GM06990 (cell line): ENCODE data around the gene PLA2G4F.

Experiments used
- DNase-seq: peaks from one replicate; pipeline ENCODE4 v3.0.0-alpha.2; 2011; ENCODE audit not compliant: insufficient read length; ENCODE audit errors: extremely low read depth
- H3K27me3 ChIP-seq: replicated peaks from 2 replicates; pipeline ENCODE4 v1.6.0; 2011; ENCODE audit warnings: low read length; ENCODE audit not compliant: control insufficient read depth, insufficient read depth
- H3K36me3 ChIP-seq: 2 replicates; pipeline ENCODE4 v1.5.1; 2011; ENCODE audit warnings: low read length; ENCODE audit not compliant: control insufficient read depth, insufficient read depth
- H3K4me3 ChIP-seq: replicated peaks from 2 replicates; pipeline ENCODE4 v1.5.1; 2011; ENCODE audit warnings: low read depth, mild to moderate bottlenecking, control low read depth, low read length
- TF ChIP-seq, protein P1 (sequence below): IDR thresholded peaks from 2 replicates; pipeline ENCODE4 v1.5.1; 2011; ENCODE audit warnings: low read length, control low read depth, mild to moderate bottlenecking, inconsistent platforms; ENCODE audit not compliant: insufficient read depth, poor library complexity, severe bottlenecking

The PLA2G4F gene

DNA sequence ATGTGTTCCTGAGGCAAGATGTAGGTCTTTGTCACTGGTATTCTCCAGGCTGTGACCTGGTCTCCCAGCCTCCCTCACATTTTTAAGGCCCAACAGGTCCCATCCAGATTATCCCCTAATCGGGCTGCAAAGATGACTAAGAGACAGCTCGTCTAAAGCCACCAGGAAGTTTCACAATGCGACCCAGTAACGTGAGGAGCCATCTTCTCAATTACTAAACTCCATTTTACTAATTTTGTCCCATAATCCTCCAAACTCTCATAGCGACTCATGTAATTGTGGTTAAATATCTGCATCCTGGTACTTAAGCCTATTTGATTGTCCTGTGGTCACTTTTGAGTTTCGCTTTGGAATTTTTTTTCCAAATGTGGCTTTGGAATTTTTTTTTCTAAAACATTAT, 8.7 kb upstream of the PLA2G4F start:
- DNase-seq = no peak
- TF ChIP-seq, protein P1, sequence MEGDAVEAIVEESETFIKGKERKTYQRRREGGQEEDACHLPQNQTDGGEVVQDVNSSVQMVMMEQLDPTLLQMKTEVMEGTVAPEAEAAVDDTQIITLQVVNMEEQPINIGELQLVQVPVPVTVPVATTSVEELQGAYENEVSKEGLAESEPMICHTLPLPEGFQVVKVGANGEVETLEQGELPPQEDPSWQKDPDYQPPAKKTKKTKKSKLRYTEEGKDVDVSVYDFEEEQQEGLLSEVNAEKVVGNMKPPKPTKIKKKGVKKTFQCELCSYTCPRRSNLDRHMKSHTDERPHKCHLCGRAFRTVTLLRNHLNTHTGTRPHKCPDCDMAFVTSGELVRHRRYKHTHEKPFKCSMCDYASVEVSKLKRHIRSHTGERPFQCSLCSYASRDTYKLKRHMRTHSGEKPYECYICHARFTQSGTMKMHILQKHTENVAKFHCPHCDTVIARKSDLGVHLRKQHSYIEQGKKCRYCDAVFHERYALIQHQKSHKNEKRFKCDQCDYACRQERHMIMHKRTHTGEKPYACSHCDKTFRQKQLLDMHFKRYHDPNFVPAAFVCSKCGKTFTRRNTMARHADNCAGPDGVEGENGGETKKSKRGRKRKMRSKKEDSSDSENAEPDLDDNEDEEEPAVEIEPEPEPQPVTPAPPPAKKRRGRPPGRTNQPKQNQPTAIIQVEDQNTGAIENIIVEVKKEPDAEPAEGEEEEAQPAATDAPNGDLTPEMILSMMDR = no peak
- peaks cover 49% of the 10 kb centered on the region for H3K36me3 ChIP-seq

DNA sequence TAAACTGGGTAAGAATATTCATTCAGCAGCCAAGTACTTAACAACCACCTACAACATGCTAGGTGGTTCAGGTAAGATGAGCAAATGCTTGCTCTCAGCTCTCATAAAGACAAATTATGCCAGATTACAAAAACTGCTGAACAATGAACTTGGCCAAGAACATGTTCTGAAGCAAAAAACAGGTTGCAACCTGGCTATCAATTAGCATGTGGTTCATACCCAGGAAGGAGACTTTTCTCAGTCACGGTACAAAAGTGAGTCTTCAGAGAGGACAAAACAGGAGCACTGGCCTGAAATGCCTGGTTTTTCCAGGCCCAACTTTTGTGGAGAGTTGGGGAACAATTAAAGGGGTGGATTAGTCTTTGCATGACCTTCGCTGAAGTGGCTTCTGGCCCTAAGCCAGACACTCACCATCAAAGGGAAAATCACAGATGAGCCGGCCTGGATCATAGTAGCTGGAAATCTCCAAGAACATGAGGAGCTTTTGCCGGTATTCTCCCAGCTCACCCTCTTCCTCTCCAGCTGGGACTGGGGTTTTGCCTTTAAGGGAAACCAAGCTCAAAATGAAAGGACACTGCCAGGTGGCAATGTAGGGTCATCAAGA, 7.6 kb upstream of the PLA2G4F start:
- TF ChIP-seq, protein P1 = no peak
- peaks cover 50% of the 10 kb centered on the region for H3K36me3 ChIP-seq
- no peak for DNase-seq

More for the DNA sequence above, 8.7 kb upstream of the PLA2G4F start:
- no peaks in the 10 kb centered on the region for H3K27me3 ChIP-seq
- H3K4me3 ChIP-seq = no peak overlapping the region

DNA sequence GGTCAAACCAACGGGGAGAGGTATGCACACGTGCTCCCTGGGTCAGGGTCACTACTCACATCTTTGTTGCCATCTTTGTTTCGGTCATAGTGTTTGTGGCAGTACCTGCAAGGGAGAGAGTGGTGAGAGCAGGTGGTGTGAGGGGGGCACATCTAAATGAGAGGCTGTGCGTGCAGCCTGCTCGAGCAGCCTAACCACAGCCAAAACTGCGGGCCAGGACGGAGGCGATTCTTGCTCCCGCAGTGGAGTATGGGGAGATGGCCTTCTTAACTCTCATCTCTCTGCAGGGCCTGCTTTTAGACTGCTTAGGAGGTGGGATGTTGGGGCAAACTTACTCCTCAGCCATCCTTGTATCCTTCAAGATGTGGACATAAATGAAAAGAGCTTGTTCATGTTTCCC, 6.9 kb upstream of the PLA2G4F start:
- TF ChIP-seq, protein P1 = no peak
- no peak for DNase-seq
- Histone ChIP-seq H3K4me3 (no peak overlapping the region), H3K27me3 (no peaks in the 10 kb centered on the region), H3K36me3 (peaks cover 52% of the 10 kb centered on the region)

More for the DNA sequence above, 7.6 kb upstream of the PLA2G4F start:
- Histone ChIP-seq H3K27me3 (no peaks in the 10 kb centered on the region), H3K4me3 (no peak overlapping the region)

DNA sequence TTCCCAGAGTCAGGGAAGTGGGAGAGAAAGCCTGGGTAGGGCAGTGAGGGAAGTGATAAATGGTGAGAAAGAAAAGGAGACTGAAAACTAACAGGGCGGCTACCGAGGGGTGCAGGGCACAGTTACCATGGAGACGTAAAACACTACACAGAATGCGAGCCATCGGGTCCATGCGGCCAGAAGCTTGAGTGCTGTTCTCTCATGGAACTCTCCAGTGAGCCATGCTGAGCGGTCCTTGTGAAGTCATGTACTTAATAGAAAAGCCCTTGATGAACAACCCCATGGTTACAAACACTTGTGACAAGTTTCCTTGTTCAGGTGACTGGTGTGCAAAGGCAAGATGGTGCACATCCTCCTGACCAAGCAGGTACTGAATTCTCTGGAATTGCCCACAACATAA, 3.7 kb upstream of the PLA2G4F start:
- TF ChIP-seq, protein P1 = no peak
- no peak for DNase-seq
- no peak overlapping the region for H3K4me3 ChIP-seq
- H3K27me3 ChIP-seq = no peaks in the 10 kb centered on the region
- peaks cover 37% of the 10 kb centered on the region for H3K36me3 ChIP-seq

DNA sequence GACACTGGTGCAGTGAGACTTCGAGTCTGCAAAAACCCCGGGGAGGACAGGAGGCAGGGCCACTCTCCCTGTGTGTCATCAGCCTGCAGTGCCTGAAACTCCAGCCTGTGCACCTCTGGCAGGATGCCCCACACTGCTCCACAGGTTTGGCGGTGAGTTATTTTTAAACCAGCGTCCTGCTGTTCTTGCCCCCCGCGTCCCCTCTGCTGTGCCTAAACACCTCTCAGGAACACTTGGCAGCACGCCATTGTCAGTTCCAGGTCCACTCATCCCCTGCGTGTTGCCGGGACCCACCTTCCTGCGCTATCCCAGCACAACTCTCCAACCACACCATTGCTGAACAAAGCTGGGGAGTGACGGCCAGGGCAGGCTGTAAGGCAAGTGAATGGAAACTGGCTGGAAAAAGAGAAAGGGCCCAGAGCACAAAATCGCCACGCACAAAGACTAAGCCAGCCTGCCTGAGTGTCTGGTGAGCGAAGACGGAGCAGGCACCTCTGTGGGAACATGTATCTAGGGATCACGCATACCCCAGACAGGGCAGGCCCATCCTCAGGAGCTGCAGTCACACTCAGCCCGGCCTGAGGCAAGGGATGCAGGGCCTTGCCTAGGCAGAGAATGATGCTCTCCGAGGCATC, 3.1 kb upstream of the PLA2G4F start:
- peaks cover 35% of the 10 kb centered on the region for H3K36me3 ChIP-seq
- DNase-seq = no peak
- no peaks in the 10 kb centered on the region for H3K27me3 ChIP-seq
- no peak overlapping the region for H3K4me3 ChIP-seq
- TF ChIP-seq, protein P1 = no peak

DNA sequence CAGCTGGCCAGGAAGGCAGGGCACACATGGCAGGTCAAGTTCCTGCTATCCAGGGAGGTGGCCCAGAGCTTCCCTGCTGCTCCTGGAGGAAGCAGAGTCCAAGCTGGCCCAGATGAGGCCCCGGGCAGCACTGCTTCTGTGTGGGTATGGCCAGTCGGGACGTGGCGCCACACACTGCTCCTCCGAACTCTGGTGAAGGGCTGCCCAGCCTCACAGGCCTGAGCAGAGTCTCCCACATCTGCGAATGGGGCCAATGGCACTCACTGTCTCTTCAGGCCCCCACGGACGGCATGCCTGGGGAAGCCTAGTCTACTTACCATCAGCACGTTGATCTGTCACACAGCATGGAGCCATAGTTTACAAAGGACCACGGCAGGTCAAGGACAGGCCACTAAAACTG, 2.5 kb upstream of the PLA2G4F start:
- H3K4me3 ChIP-seq = no peak overlapping the region
- no peak for DNase-seq
- H3K27me3 ChIP-seq = no peaks in the 10 kb centered on the region
- TF ChIP-seq, protein P1 = no peak
- peaks cover 32% of the 10 kb centered on the region for H3K36me3 ChIP-seq
